GM19468 (cell line): ENCODE results near the gene TAX1BP3.

Experiments
- ATAC-seq: cut with Tn5 transposase; IDR thresholded peaks from one replicate; pipeline ENCODE4 v1.9.1; 2021; ENCODE audit warnings: mild to moderate bottlenecking, moderate library complexity, moderate number of reproducible peaks; ENCODE audit not compliant: unreplicated experiment; ENCODE audit errors: extremely low read depth

The TAX1BP3 gene

GRCh38 chr17:3663102-3664011 is 5.0 kb downstream of the TAX1BP3 start:
- ATAC-seq: no peak

GRCh38 chr17:3660311-3660891 is 8.0 kb downstream of the TAX1BP3 start:
- no peak for ATAC-seq

- no peak for ATAC-seq
These were observed 8.8 kb downstream of the TAX1BP3 start for GRCh38 chr17:3659541-3660111.

- no peak for ATAC-seq
These were observed 9.5 kb downstream of the TAX1BP3 start for GRCh38 chr17:3658784-3659449.

- ATAC-seq: no peak
These were observed 10.2 kb downstream of the TAX1BP3 start for GRCh38 chr17:3657874-3658783.

- no peak for ATAC-seq
These were observed 10.8 kb downstream of the TAX1BP3 start for GRCh38 chr17:3657588-3657869.

GRCh38 chr17:3656755-3657587 is 11.4 kb downstream of the TAX1BP3 start:
- ATAC-seq: no peak

DNA sequence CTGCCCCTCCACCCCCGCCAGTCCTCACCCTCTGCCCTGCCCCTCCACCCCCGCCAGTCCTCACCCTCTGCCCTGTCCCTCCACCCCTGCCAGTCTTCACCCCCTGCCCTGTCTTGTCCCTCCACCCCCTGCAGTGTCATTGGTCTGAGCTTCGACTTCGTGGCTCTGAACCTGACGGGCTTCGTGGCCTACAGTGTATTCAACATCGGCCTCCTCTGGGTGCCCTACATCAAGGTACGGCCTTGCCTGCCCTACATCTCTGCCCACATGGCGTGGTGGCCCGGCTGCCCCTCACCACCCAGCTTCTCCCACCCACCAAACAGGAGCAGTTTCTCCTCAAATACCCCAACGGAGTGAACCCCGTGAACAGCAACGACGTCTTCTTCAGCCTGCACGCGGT is 12.0 kb downstream of the TAX1BP3 start:
- ATAC-seq: no peak

GRCh38 chr17:3655766-3656165 is 12.6 kb downstream of the TAX1BP3 start:
- ATAC-seq: no peak

GRCh38 chr17:3647769-3648555 is 20.4 kb downstream of the TAX1BP3 start:
- ATAC-seq: no peak

DNA sequence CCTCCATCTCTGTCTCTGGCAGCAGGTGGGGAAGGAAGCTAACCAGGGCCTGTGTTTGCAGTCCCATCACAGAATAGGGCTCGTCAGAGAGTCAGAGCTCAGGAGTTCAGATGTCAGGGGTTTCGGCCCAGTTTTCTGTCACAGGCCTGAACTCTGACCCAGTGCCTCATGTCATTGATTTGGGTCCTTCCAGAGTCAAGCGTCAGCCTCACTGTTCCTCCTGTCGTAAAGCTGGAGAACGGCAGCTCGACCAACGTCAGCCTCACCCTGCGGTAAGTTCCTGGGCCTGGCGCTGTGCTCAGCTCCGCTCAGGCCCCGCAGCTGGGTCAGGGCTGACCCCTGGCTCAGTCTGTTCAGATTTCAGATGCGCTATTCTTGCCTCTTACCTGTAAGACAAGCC is 21.1 kb downstream of the TAX1BP3 start:
- ATAC-seq: no peak

- no peak for ATAC-seq
These were observed 23.1 kb downstream of the TAX1BP3 start for GRCh38 chr17:3645310-3645709.

DNA sequence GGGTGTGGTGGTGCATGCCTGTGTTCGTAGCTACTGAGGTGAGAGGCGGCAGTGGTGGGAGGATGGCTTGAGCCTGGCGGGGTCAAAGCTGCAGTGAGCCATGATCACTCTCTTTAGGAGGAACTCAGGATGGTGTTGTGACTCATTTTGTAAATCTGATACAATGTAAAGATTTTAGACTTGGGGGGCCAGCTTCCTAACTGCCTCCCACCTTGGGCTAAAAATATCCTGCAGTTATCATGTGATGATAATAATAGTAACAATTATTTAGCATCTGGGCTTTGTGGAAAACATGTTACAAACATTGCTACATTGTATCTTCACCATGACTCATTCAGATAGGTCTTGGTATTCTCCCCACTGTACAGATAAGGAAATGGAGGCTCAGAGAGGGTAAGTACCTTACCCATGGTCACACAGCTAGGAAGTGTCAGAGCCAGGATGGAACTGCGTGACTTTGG is 24.5 kb downstream of the TAX1BP3 start:
- ATAC-seq: no peak

GRCh38 chr17:3641717-3642486 is 26.5 kb downstream of the TAX1BP3 start:
- no peak for ATAC-seq

- no peak for ATAC-seq
These were observed 27.4 kb downstream of the TAX1BP3 start for GRCh38 chr17:3641014-3641413.

DNA sequence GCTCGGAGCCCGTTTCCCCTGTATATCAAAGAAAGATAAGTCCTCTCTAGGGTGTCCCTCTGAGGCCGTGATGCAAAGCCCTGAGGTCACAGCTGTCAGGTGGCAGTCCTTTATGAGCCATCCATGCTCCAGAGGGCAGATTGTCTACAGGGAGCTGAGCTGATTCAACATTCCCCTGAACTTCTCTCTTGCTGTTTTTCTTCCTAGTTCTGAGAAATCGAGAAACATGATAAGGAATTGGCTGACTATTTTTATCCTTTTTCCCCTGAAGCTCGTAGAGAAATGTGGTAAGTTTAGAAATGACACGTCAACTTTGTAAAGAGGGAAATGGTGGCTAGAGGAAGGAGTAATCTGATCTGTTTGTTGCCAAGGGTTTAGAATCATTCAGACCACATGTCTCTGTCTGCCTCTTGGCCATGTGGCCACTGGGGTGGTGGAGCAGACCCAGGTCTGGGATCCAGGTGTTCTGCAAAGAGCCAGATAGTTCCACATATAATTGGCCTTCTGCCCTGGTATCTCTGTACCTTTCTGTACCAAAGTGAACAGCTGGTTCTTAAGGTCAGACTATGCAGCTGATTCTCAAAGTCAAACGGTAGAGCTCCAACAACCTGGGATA is 28.3 kb downstream of the TAX1BP3 start:
- ATAC-seq: no peak

DNA sequence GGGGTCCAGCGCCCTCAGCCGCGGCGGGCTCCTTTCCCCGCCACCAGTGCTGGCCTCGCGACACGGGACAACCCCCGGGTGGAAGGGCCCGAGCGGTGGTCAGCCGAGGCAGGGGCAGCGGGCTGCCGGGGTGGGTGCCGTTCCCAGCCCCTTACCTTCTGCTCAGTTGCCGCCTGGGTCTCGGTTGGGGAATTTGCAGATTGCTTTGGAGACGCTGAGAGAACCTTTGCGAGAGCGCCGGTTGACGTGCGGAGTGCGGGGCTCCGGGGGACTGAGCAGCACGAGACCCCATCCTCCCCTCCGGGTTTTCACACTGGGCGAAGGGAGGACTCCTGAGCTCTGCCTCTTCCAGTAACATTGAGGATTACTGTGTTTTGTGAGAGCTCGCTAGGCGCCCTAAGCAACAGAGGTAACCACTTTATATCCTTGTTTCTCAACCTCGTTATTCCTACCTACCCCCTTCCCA is 31.4 kb downstream of the TAX1BP3 start:
- no peak for ATAC-seq
